HepG2 (cell line): ENCODE results near the gene ATP6V0A1. TPM values are rescaled to one million over a fixed set of nuclear protein-coding genes. Genes with fewer than 3 reads are reported as not detected.

ENCODE experiments used
- DMAP1 ChIP-seq: IDR thresholded peaks from 2 replicates; pipeline ENCODE4 v1.6.1; 2016
- EZH2 ChIP-seq: conservative IDR thresholded peaks from 2 replicates; pipeline ENCODE4 v1.6.1; 2012; ENCODE audit warnings: mild to moderate bottlenecking, low read depth, low read length, moderate library complexity
- GATA4 ChIP-seq: sonication (generic); IDR thresholded peaks from 2 replicates; pipeline ENCODE4 v1.6.1; 2016; ENCODE audit warnings: antibody characterized with exemption, low read depth, borderline replicate concordance
- GRHL1 ChIP-seq: sonication (generic); formaldehyde crosslinking; conservative IDR thresholded peaks from 2 replicates; pipeline ENCODE4 v1.8.0; 2022; ENCODE audit warnings: missing genetic modification reagents
- HBP1 ChIP-seq: IDR thresholded peaks from 2 replicates; pipeline ENCODE4 v1.6.1; 2016; ENCODE audit warnings: low read depth, control low read depth
- HES4 ChIP-seq: sonication (generic); formaldehyde crosslinking; IDR thresholded peaks from 2 replicates; pipeline ENCODE4 v1.9.0; 2021; ENCODE audit warnings: mild to moderate bottlenecking, missing genetic modification reagents, borderline replicate concordance
- HNF4G ChIP-seq, 2 experiments: sonication (generic) in 1 of 2; formaldehyde crosslinking in 1 of 2; IDR thresholded peaks; 2 replicates each; pipeline versions ENCODE4 v1.4.0 to v1.6.1; 2011 to 2020; ENCODE audit warnings: borderline replicate concordance in 2 of 2, low read depth in 2 of 2, mild to moderate bottlenecking in 2 of 2, low read length in 1 of 2, missing genetic modification reagents in 1 of 2, moderate library complexity in 1 of 2
- ISX ChIP-seq: sonication (generic); formaldehyde crosslinking; conservative IDR thresholded peaks from 2 replicates; pipeline ENCODE4 v1.5.0; 2020; ENCODE audit warnings: missing genetic modification reagents
- KDM3A ChIP-seq: IDR thresholded peaks from 2 replicates; pipeline ENCODE4 v1.6.1; 2018; ENCODE audit warnings: low read depth, missing compliant biosample characterization
- MAFK ChIP-seq, 2 experiments: IDR thresholded peaks in 1 of 2; conservative IDR thresholded peaks in 1 of 2; 2 replicates each; pipeline ENCODE4 v1.6.1; 2011; ENCODE audit warnings: improper control_type of control experiment in 2 of 2, low read length in 2 of 2
- RERE ChIP-seq: IDR thresholded peaks from 2 replicates; pipeline ENCODE4 v1.6.1; 2016; ENCODE audit warnings: low read depth, missing genetic modification reagents, missing compliant biosample characterization
- THAP7 ChIP-seq: sonication (generic); formaldehyde crosslinking; IDR thresholded peaks from 2 replicates; pipeline ENCODE4 v1.8.1; 2023; ENCODE audit warnings: mild to moderate bottlenecking, missing genetic modification reagents
- ZMAT3 ChIP-seq: sonication (generic); formaldehyde crosslinking; conservative IDR thresholded peaks from 2 replicates; pipeline ENCODE4 v1.7.0; 2021; ENCODE audit warnings: missing genetic modification reagents
- ZMYM4 ChIP-seq: sonication (generic); formaldehyde crosslinking; IDR thresholded peaks from 2 replicates; pipeline ENCODE4 v1.8.1; 2023; ENCODE audit warnings: mild to moderate bottlenecking, missing genetic modification reagents
- ZNF367 ChIP-seq: sonication (generic); formaldehyde crosslinking; IDR thresholded peaks from 2 replicates; pipeline ENCODE4 v1.4.0; 2020; ENCODE audit warnings: missing genetic modification reagents, borderline replicate concordance
- ZNF644 ChIP-seq: IDR thresholded peaks from 2 replicates; pipeline ENCODE4 v1.6.1; 2016; ENCODE audit warnings: low read depth
- ZNF747 ChIP-seq: sonication (generic); formaldehyde crosslinking; IDR thresholded peaks from 2 replicates; pipeline ENCODE4 v1.8.1; 2023; ENCODE audit warnings: missing genetic modification reagents, mild to moderate bottlenecking, borderline replicate concordance
- ZNF772 ChIP-seq: sonication (generic); formaldehyde crosslinking; IDR thresholded peaks from 2 replicates; pipeline ENCODE4 v1.5.0; 2020; ENCODE audit warnings: mild to moderate bottlenecking, missing genetic modification reagents
- ZSCAN12 ChIP-seq: sonication (generic); formaldehyde crosslinking; IDR thresholded peaks from 2 replicates; pipeline ENCODE4 v1.9.0; 2021; ENCODE audit warnings: mild to moderate bottlenecking, missing genetic modification reagents
- polyA plus RNA-seq, 8 experiments: library from polyadenylated mRNA; depleted of rRNA in 3 of 8; stranded (reverse) in 7 of 8; unstranded in 1 of 8; fragments of >200 nt; fragmentation: Illumina TruSeq in 4 of 8; extraction: Trizol in 4 of 8; gene quantifications; 2 replicates each; pipeline versions ENCODE4 v1.2.1 to v1.2.3, GENCODE V29; 2011 to 2016; ENCODE audit warnings: low read depth in 4 of 8, missing spikeins in 1 of 8, mixed read lengths in 1 of 8; ENCODE audit not compliant: insufficient read depth in 1 of 8
- total RNA-seq, 5 experiments: library from RNA; depleted of rRNA; stranded (reverse); fragments of >200 nt; fragmentation: Illumina TruSeq; extraction: Trizol; gene quantifications; 2 replicates each; pipeline ENCODE4 v1.2.3, GENCODE V29; 2016; ENCODE audit warnings: low read depth in 1 of 5

Gene ATP6V0A1
- total and polyA plus RNA-seq, 2 of the 13 experiments (the other 11 are each of a cell fraction or from before 2014, with no cell fraction given), result 27.9 to 54.1 TPM

GRCh38 chr17:42536372-42537155, 77.9 kb downstream of the ATP6V0A1 start (continued):
- TF ChIP-seq GRHL1, result no peak
- no peak for TF ChIP-seq MAFK (conservative IDR thresholded peaks at IDR 0.05 in 1 of 2, IDR thresholded peaks at IDR 0.05 in 1 of 2; ENCODE audit: low read length in 2 of 2)
- TF ChIP-seq HES4 (CRISPR knock-in tag), result peak; percentile 74; the same call in 1 of the 2 replicates
- TF ChIP-seq ZNF644 (CRISPR knock-in tag), result 0 out of 2 replicates have a peak, but pooled peaks have one; percentile 33
- peak; percentile 50; the same call in 1 of the 2 replicates for TF ChIP-seq THAP7 (CRISPR knock-in tag)
- TF ChIP-seq ISX (CRISPR knock-in tag), result no peak
- peak; percentile 23; the same call in 1 of the 2 replicates for TF ChIP-seq ZNF747 (CRISPR knock-in tag)
- TF ChIP-seq ZMAT3 (CRISPR knock-in tag), result peak; percentile 31; the same call in 1 of the 2 replicates
- no peak for TF ChIP-seq ZSCAN12 (CRISPR knock-in tag)
- no peak for TF ChIP-seq KDM3A
- peak; percentile 49; the same call in 1 of the 2 replicates for TF ChIP-seq GATA4
- peak; percentile 83; the same call in 1 of the 2 replicates for TF ChIP-seq DMAP1
- TF ChIP-seq RERE (CRISPR knock-in tag), result peak; percentile 73
- TF ChIP-seq ZMYM4 (CRISPR knock-in tag), result peak; percentile 80
- TF ChIP-seq EZH2, result no peak
- TF ChIP-seq ZNF772 (CRISPR knock-in tag), result peak; percentile 89
- TF ChIP-seq HBP1 (CRISPR knock-in tag), result peak; percentile 23; the same call in 1 of the 2 replicates
- TF ChIP-seq HNF4G (IDR thresholded peaks at IDR 0.05; ENCODE audit: borderline replicate concordance, low read depth, low read length), result no peak
- TF ChIP-seq HNF4G (CRISPR knock-in tag; IDR thresholded peaks at IDR 0.05; ENCODE audit: borderline replicate concordance, low read depth), result peak; percentile 42; the same call in 1 of the 2 replicates
- TF ChIP-seq ZNF367 (CRISPR knock-in tag), result no peak
